Amniotic stem cell (primary cell): ENCODE measurements around the gene SCYGR5.
A peak's percentile ranks its signal among the peaks of the same experiment; 100 is the strongest.
"Not testable (repeated sequence)": the region's sequence is repeated elsewhere in the genome, so short reads cannot be mapped to it uniquely, and the experiment has no call there.

Source experiments
- DNase-seq: peaks from one replicate; lab custom pipeline; 2025; lab: John Stamatoyannopoulos, UW

The SCYGR5 gene, protein sequence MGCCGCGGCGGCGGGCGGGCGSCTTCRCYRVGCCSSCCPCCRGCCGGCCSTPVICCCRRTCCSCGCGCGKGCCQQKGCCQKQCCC

DNA sequence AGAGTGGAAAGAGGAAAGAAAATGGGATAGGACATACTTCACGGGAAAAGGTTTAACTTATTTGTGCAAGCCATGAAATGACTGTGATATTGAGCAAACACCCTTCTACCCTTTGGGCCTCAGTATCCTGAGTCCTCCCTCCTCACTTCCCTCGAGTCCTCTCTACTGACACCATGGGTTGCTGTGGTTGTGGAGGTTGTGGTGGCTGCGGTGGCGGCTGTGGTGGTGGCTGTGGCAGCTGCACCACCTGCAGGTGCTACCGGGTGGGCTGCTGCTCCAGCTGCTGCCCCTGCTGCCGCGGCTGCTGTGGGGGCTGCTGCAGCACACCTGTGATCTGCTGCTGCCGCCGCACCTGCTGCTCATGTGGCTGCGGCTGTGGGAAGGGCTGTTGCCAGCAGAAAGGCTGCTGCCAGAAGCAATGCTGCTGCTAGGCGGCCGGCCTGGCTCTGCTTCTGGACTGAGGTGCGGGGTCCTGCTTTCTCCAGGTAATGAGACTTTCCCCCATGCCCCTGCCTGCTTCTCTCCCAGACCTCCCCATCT is at the start of gene SCYGR5:
Gene SCYGR5, plus strand, starts transcription at position 174 of the 540 bp plus-strand sequence. Its CDS starts 0 bp downstream, at position 174.
- DNase-seq, result not testable (repeated sequence)

DNA sequence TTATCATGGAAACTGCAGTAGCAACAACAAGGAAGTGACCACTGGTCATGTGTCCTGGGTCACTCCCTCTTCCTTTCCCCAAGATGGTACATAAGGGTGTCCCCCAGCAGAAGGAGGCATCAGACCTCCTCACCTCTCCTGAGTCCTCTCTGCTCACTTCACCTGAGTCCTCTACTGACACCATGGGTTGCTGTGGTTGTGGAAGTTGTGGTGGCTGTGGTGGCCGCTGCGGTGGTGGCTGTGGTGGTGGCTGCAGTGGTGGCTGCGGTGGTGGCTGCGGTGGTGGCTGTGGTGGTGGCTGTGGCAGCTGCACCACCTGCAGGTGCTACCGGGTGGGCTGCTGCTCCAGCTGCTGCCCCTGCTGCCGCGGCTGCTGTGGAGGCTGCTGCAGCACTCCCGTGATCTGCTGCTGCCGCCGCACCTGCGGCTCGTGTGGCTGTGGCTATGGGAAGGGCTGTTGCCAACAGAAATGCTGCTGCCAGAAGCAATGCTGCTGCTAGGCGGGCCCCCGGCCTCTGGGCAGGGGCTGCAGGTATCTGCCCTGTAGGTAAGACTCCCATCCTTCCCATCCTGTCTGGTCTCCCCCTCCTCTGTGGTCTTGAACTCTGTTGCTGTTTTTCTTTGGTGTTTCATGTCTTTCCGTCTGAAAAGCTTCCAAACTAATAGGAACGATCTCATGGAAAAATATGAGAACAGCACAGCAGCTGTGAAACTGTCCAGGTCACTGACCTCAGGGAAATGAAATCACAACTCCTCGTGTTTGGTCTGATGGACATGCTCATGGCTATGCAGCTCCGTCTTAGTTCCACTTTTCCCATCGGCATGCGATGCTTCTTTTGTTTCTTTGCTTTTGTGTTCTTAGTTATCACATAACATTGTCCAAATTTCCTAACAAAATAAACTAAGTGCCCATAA is 49.0 kb upstream of the SCYGR5 start, which contains the start of gene SCYGR4:
Gene SCYGR4, plus strand, starts transcription at position 183 of the 915 bp plus-strand sequence. Its CDS starts 0 bp downstream, at position 183.
- DNase-seq, result no peak

DNA sequence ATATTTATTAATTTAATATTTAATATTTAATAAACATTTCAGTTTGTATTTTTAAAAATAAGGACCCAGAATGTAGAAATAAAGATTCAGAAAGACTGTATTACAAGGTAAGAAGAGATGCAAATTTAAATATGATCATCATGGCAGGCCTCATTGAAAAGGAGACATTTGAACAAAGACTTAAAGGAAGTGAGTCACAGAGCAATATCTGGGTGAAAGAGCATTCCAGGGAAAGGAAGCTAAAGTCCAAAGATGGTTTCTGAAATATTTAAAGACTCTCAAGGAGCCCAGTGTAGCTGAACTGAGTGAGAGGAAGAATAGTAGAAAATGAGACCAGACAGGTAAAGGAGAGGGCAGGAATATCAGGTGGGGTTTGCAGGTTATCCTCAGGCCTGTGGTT is 43.4 kb upstream of the SCYGR5 start:
- DNase-seq, result peak; percentile 7

DNA sequence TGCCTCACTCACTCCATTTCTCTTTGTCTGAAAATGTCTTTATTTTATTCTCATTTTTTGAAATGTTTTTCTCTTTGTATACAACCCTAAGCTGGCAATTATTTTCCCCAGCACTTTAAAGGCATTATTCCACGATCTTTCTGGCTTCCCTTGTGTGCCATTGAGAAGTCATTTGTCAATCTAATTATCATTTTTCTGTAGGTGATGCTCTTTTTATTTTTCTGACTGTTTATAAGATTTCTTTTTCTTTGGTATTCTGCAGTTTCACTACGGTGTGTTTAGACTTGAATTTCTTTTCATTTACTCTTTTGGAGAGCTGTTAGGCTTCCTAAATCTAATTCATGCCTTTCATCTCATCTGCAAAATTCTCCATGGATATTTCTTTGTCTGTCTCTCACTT is 41.2 kb upstream of the SCYGR5 start:
- no peak for DNase-seq

DNA sequence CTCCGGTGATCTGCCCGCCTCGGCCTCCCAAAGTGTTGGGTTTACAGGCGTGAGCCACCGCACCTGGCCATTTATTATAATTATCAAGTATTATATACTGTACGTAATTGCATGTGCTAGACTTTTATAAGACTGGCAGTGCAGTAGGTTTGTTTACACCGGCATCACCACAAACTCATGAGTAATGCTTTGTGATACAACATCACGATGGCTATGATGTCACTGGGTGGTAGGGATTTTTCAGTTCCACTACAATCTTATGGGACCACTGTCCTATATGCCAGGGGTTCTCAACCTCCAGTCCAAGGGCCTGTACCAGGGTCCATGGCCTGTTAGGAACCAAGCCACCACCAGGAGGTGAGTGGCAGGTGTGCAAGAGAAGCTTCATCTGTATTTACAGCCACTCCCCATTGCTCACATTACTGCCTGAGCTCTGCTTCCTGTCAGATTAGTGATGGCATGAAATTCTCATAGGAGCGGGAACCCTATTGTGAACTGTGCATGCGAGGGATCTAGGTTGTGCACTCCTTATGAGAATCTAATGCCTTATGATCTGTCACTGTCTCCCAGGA is 39.9 kb upstream of the SCYGR5 start:
- DNase-seq, result no peak

DNA sequence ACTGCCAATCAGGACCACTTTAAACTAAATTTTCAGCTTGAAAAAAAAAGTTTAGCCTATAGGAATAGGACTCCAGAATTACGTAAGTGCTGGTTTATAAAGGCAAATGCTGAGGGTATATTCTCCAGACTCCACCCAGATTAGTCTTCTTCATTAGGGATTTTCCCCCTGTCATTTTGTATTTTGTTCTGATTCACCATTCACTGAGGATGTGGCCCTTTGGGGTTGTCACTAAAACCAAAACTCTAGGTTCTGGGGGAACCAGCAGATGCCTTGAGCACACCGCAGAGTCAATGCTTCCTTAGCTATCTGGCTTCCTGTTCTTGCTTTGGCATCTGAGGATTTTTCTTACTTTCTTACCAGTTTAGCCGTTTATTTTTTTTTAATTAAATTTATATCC is 38.8 kb upstream of the SCYGR5 start:
- DNase-seq, result no peak

DNA sequence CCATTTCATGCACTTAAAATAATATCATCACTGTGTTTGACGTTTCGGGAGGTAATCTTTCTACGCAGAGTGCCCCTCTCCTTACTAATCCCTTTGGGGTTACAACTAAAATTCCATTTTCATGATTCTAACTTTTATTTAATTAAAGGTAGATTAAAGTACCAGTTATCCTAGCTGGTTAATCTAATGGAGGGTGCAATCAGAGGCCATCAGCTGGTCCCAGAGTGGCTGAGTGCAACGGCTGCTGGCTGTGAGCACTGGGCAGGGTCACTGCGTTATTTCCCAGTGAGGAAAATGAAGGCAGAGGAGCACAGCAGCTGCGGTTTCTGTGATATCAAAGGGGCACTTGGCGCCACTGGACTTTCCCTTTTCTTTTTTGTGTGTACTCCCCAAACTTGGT is 37.2 kb upstream of the SCYGR5 start:
- DNase-seq, result no peak

DNA sequence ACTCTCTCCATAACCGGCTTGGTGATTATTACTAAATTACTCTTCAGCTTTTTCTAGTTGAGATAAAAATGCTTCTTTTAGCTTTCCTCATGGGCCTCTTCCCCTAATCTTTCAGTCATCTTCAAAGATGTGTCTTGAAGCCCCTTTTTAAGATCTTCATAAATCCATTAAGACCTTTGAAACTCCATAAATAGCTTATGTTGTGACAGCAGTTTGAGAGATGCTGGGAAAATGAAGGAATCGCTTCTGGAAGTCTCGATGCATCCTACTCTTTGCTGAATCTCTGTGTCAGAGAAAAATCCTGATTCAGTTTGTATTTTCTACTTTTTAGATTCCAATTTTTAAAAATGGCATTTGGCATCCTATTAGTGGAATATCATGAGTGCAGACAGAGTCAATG is 36.3 kb upstream of the SCYGR5 start:
- DNase-seq, result no peak

DNA sequence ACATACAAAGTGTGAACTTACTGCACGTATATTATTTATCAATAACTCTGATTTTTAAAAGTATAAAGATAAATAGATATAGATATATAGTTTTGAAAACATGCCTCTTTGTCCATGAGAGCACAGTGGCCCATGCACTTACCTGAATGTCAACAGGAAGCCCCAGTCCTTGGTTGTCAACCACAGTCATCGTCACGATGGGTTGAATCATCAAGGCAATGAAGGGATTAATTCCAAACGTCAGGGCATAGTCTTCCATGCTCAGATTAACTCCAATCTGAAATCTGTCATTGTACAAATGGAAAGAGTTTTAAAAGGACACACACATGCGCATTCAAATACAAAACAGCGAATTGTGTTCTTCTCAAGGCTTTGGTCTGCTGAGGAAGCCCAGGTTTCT is 33.8 kb upstream of the SCYGR5 start:
- no peak for DNase-seq

DNA sequence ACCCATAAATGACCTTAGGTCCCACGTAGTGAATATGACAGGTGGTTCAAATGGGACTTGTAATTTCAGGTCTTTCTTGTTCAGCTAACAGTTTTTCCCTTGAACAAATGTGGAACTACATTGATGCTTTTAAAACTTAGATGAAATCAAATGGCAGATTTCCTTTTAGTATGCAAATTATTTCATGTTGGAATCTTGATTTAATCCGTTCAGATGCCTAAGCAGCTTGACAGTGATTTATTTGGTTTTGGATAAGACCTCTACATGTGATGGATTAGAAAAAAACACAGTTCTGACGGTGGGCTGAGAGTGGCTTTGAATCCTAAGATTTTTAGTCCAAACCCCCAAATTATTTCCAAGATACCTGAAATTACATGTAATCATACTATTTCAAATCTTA is 32.4 kb upstream of the SCYGR5 start:
- no peak for DNase-seq

DNA sequence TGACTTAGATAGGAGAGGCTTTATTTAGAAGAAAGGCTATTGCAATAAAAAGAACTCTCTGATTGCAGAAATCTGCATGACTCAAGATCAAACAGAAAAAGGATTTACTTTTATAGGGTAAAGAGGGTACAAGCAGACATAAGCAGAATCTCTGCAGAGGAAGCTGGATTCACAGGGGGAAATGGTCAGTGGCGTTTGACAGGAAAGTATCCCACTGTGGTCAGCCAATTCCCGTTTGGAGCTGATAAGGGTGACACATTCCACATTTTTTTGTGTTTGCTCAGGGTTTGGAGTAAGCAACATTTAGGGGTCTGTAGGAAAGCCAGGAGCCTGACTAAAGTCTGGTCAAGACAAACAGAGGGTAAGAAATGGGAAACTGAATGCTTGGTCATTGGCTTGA is 23.9 kb upstream of the SCYGR5 start:
- no peak for DNase-seq

DNA sequence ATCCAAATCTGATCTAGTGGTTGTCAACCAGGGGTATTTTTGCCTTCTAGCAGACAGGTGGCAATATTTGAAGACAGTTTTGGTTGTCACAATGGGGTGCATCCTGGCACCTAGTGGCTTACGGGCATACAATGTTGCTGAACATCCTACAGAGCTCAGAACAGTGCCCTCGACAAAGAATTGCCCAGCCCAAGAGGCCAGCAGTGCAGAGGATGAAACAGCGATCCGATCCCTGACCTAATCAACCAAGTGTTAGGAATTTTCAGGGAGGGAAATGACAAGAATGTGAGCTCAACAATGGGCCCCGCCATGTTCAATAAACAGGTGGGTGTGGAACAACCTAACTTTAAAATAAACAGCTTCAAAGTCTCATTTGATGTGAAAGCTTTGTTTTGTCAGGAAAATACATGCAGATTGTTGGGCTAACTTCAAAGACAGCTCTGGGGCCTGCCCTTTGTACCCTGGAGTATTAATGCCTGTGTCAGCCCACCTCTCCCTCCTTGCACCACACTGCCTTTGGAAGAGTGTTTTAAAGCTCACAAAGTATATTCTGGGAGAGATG is 22.5 kb upstream of the SCYGR5 start:
- DNase-seq, result no peak

DNA sequence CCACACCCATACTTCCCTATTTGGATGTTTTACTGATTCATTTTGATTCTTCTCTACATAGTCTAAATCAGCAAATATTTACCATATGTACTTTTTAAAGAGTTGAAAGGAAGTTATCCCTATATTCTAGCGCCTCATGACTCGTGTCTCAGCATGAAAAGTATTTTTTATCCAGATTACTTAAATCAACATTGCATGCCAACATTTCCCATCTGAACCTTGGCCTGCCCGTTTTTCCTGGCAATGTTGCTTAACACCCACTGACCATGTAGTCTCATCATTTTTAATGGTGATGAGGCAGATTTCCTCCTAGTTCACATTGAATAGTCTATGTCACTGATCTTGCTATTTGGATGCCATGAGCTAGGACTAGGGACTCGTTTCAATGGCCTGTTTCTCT is 13.2 kb upstream of the SCYGR5 start:
- DNase-seq, result no peak

DNA sequence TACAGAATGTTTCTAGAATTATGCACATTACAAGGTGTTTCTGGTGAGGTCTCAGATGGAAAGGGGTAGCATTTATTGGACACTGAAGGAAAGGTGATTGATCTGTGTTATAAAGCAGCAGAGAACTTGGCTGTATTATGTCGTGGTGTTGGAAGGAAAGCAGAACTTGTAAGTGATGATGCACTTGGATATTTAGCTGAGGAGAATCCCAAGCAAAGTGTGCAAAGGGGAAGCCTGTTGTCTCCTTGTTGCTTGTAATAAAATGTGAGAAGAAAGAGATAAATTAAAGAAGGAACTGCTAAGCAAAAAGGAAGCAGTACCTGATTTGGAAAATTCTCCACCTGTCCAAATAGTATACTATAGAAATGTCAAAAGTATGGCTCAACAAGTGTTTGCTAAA is 12.2 kb upstream of the SCYGR5 start:
- no peak for DNase-seq

DNA sequence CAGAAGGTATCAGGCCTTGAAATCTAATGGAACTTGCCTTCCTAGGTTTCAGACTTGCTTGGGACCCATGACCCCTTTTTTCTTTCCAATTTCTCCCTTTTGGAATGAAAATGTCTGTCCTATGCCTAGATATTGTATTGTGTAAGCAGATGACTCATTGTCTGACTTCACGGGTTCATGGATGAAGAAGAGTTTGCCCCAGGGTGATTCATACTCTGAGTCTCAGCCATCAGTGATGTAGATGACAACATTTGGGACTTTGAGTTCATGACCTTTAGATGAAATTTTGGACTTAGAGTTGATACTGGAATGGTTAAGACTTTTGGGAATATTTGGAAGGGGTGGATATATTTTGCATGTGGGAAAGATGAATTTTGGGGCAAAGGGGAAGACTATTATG is 11.2 kb upstream of the SCYGR5 start:
- DNase-seq, result peak; percentile 66

DNA sequence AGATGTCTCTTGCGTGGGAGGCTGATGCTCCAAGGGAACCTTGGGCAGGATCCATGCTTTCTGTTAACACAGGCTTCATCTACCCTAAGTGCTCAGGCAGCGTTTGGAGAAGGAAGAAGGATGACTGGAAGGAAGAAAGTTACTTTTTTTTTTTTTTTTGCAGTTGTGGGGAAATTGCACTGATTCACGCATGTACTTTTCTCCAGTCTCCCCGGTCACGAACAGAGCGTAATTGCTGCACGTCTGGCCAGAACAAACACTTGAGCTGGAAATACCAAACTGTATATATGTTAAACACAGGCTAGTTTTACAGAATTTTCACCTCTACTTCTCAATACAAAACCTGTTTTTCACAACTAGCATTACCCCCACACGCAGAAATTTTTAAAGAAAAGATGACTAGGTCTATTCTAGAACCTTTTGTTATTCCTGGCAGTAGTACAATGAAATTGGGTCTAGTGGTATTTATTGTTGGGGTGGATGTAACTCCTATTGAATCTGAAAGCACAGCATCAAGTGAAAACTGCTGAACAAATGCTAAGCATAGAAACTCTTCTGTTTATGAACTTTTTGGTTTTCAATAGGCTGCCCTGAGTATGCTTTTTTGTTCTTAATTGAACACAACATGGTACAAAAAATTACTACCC is 9.3 kb upstream of the SCYGR5 start:
- no peak for DNase-seq

DNA sequence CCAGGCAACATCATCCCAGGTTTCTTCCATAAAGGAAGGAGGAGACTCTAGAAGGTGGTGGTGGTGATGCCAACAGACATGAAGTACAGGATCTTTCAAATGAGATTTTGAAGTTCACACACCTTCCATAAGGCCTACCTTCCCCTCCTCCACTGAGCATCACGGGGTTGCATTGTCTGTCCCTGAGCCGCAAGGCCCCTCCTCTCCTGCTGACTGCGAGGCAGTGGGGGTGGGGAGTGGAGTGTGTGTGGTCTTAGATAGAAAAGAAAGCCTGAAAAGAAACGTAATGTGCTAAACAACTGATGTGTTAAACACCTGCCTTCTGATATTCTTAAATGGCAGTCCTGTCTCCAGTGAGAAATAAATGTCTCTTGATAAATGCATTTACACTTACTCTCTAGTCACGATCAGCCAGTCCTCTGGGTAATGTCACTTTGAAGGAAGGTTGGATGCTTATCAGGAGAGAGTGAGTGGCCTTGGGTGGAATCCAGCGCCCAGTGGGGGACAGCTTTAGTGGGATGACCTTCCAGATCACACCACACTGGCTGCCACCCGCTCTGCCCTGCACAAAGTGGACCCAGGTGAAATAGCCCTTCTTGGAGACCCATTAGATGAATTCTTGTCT is 5.5 kb upstream of the SCYGR5 start:
- DNase-seq, result no peak

DNA sequence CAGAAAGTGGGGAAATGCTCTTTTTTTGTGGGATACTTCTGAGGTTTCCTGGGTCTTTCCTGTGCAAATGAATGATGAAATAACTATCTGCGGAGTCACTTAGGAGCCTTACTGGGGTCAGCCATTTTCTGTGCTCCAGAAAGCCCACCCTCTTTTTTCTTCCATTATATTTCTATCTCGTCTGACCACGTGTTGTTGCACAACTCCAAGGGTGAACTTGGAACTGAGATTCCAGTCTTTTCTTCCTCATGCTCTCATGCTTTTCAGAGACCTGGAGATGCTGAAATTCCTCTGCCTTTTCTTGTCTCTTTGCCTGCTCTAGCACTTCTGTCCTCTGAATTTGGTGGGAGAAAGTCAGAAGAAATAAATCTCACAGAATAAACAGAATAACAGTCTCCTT is 4.8 kb upstream of the SCYGR5 start:
- no peak for DNase-seq

DNA sequence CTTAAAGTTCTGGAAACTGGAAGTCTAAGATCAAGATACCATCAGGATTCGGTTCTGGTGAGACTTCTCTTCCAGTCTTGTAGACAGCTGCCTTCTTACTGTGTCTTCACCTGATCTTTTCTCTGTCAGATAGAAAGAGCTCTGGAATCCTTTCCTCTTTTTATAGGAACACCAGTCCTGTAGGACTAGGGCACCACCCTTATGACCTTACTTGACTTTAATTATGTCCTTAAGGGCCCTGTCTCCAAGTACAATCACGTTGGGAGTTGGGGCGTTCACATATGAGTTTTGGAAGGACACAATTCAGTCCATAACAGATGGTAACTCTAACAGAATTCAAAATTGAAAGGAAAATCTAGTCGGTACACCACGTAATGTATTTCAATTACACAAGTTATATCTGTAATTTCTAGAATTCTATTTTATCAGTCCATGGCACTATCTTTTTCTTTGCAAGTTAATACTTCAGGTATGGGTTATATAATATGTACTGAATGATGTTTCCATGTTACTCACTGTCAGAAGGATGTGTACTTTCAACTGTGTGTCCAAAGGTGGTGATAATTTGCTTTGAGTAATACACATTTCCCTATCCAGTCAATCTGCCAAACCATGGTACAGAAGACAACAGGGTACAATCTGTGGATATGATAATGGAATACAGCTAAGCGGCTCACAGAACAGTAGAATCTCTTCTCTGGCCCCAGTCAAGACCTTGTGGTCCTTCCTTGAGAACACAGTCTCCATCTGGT is 1.2 kb upstream of the SCYGR5 start:
- no peak for DNase-seq

DNA sequence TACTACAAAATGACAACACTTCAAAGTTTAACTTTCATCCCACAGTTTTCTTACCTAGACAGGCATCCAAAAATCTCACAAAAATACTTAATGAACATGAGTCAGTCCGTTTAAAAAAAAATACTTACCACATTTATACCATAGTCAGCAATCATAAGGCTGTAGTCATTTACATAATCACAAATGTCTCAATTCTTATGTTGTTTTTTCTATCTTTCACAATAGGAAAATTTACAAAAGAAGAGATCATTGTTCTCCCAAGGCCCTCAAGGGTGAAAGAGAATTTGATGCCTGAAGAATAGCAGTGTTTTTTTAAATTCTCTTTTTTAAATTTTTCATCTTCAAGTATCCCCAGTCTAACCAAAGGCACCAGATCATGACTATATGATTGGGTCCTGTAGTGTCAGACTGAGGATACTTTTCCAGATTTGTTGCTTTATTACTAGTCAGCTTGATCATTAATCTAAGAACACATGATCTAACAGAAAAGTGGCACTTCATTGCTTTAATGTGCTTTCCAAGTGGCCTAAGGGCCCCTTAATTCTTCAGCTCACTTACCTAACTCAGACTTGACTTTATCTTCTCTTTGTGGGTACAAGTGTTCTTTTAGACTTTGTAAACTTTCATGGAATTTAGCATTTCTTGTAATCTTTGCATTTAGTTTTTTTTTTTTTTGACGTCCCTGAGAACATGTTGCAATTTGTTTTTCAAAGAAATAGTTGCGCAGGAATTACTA is 4.7 kb downstream of the SCYGR5 start:
- DNase-seq, result no peak
